Immature natural killer cell (primary cell): ENCODE data around the gene PALLD. TPM values are rescaled to one million over a fixed set of nuclear protein-coding genes. Genes with fewer than 3 reads are reported as not detected.

Source experiments
- DNase-seq, 3 donors: peaks; one replicate each; pipeline ENCODE4 v3.0.0; 2022; ENCODE audit warnings: mixed read lengths in 1 of 3
- H3K27ac Mint-ChIP-seq, 6 donors: one replicate each; pipeline ENCODE4 v1.8.0; 2020; ENCODE audit warnings: mixed read lengths in 6 of 6, mild to moderate bottlenecking in 5 of 6, inconsistent platforms in 4 of 6, moderate library complexity in 3 of 6
- H3K27me3 Mint-ChIP-seq, 3 donors: one replicate each; pipeline ENCODE4 v1.8.0; 2020 to 2021; ENCODE audit warnings: low read depth in 3 of 3, mild to moderate bottlenecking in 3 of 3, mixed read lengths in 3 of 3, moderate library complexity in 3 of 3, inconsistent platforms in 1 of 3
- H3K36me3 Mint-ChIP-seq, 3 donors: one replicate each; pipeline ENCODE4 v1.8.0; 2020; ENCODE audit warnings: mixed read lengths in 3 of 3, inconsistent platforms in 2 of 3, mild to moderate bottlenecking in 2 of 3
- H3K4me1 Mint-ChIP-seq, 2 donors: one replicate each; pipeline ENCODE4 v1.8.0; 2020; ENCODE audit warnings: inconsistent platforms in 2 of 2, mild to moderate bottlenecking in 2 of 2, mixed read lengths in 2 of 2, moderate library complexity in 1 of 2
- H3K4me3 Mint-ChIP-seq, 5 donors: one replicate each; pipeline ENCODE4 v1.8.0; 2020; ENCODE audit warnings: mild to moderate bottlenecking in 5 of 5, mixed read lengths in 5 of 5, inconsistent platforms in 3 of 5, moderate library complexity in 3 of 5
- H3K9me3 Mint-ChIP-seq, 6 donors: one replicate each; pipeline ENCODE4 v1.8.0; 2020; ENCODE audit warnings: mild to moderate bottlenecking in 6 of 6, mixed read lengths in 6 of 6, inconsistent platforms in 4 of 6, moderate library complexity in 3 of 6
- polyA plus RNA-seq, 3 donors: library from polyadenylated mRNA; unstranded; fragments of 300-500 nt; fragmentation: Illumina TruSeq; gene quantifications; one replicate each; pipeline ENCODE4 v1.2.3, GENCODE V29; 2021

Gene PALLD
- polyA plus RNA-seq, 3 donors from 2014 or later, result 7.4 to 20.8 (median 15.8) TPM

DNA sequence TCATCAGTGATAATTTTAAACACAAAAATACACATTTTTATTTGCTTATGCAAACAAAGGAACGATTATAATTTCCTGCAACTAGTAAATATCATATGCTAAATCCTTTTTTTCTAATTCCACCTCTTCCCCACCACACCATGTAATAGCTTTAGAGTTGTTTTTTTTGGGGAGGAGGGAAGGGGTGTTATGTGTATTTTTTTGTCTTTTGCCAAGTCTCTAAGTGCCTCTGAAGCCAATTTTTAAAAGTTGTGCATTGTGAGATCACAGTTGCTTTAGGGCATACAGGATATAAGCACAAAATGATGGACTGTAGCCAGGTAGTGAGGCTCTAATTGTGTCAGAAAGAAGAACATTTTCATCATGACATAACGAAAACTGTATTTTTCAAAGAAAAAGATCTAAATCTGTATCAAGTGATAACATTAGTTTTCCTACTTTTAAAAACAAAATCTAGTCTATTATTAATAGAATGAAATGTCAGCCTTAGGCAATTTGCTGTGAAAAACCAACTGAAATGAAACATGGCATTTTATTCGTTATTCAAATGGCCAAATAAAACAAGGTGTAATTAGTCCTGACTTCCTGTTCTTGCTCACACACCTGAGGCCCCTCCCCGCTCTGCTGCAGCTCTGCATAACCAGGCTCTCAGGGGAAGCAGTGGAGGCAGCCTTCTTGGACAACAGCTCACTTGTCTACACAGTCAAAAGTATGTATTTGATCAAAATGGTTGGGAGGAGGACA is 157.4 kb downstream of the PALLD start:
- H3K4me1 Mint-ChIP-seq, result no peaks in the 10 kb centered on the region
- no peaks in the 10 kb centered on the region for H3K36me3 Mint-ChIP-seq
- H3K4me3 Mint-ChIP-seq, result no peak overlapping the region
- peaks cover 0 to 2% (median 0%) of the 10 kb centered on the region in 6 donors for H3K9me3 Mint-ChIP-seq
- H3K27ac Mint-ChIP-seq, result no peak overlapping the region
- no peak for DNase-seq
- H3K27me3 Mint-ChIP-seq, result peaks cover 5 to 12% (median 5%) of the 10 kb centered on the region in 3 donors

DNA sequence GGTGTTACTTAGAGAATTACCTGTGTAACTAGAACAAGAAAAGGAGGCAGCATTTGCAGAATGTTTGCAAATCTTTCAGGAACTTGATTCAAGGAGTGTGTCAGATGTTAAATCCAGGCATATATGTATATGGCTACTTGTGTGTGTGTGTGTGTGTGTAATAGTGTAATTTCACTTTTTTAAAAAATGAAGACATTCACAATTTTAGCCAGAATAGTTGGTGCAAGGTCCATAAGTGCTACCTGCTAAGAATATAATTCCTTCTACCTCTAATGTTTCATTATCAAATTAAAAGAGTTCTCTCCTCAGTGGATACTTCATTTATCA is 158.0 kb downstream of the PALLD start:
- Mint-ChIP-seq H3K4me3 (no peak overlapping the region), H3K4me1 (no peaks in the 10 kb centered on the region), H3K27ac (no peak overlapping the region), H3K27me3 (peaks cover 5 to 13% (median 5%) of the 10 kb centered on the region in 3 donors), H3K9me3 (peaks cover 0 to 2% (median 0%) of the 10 kb centered on the region in 6 donors), H3K36me3 (no peaks in the 10 kb centered on the region)
- no peak for DNase-seq

DNA sequence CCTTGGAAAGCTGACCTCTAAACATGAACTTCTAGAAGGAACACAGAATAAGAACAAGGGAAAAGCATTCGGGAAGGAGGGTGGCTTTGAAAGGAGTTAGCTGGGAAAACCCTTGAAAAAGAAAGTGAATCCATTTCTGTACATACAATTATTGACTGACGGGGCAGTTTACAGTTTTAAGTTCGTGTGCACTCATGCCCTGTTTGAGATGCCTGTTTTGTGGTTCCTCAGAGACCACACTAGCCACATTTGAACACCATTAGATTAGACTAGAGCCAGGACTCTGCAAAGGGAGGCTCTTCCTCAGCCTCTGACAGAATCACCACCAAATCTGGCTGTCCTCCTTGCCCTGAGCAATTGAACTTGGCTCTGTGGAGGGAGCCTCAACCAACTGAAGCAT is 158.3 kb downstream of the PALLD start:
- Mint-ChIP-seq H3K4me1 (no peaks in the 10 kb centered on the region), H3K27ac (no peak overlapping the region), H3K9me3 (peaks cover 0 to 2% (median 0%) of the 10 kb centered on the region in 6 donors), H3K4me3 (no peak overlapping the region), H3K27me3 (peaks cover 5 to 13% (median 5%) of the 10 kb centered on the region in 3 donors), H3K36me3 (no peaks in the 10 kb centered on the region)
- no peak for DNase-seq

DNA sequence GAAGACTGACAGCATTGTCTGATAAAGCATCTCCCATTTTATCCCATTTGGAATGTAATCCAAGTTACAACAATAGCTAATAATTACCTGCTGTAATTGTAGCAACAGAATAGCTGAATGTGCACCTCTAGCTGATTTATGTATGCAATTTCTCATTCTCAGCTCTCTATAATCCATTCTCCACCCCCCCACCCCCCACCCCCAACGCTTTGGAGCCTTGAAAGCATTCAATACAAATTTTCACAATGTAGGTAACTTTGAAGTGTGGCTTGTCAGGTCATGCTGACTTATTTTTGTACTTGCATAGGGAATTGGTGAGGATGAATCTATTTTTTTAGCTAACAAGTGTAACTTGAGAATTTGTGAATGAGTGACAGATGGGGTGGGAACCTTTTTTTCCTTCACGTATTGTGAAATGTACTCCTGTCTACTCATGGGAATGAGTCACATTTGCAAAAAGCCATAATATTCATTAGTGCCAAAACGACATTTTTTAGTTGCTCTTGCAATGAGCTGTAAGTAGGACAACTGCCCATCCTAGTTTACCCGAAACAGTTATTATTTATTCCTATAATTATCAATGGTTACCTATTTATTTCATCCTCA is 159.3 kb downstream of the PALLD start:
- no peaks in the 10 kb centered on the region for H3K36me3 Mint-ChIP-seq

DNA sequence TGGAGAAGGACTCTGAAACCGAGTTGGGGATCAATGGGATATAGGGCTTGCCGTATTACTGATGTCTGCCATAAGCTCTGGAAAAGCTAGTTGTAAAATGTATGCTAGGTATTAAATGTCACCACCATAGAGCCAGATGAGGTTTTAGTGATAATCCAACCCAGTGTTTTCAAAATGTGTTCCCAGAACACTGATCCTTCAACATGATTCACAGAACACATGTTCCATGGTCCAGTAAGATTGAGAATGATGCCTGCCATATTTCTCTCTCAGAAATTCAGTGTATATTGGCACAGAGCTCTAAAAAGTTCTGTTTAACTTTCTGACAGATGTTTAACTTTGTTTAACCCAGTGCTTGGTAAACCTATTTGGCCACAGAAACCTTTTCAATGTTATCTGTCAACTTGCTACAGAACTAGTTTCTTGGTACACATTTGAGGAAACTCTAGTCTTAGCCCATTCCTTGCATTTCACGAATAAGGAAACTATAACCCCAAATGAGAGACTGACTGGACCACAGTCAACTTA is 160.2 kb downstream of the PALLD start:
- Mint-ChIP-seq H3K27me3 (peaks cover 3 to 13% (median 3%) of the 10 kb centered on the region in 3 donors), H3K4me3 (no peak overlapping the region)

More for the DNA sequence above, 159.3 kb downstream of the PALLD start:
- DNase-seq, result no peak
- Mint-ChIP-seq H3K4me3 (no peak overlapping the region), H3K9me3 (peaks cover 0 to 2% (median 0%) of the 10 kb centered on the region in 6 donors), H3K27ac (no peak overlapping the region), H3K4me1 (no peaks in the 10 kb centered on the region), H3K27me3 (peaks cover 5 to 13% (median 5%) of the 10 kb centered on the region in 3 donors)

DNA sequence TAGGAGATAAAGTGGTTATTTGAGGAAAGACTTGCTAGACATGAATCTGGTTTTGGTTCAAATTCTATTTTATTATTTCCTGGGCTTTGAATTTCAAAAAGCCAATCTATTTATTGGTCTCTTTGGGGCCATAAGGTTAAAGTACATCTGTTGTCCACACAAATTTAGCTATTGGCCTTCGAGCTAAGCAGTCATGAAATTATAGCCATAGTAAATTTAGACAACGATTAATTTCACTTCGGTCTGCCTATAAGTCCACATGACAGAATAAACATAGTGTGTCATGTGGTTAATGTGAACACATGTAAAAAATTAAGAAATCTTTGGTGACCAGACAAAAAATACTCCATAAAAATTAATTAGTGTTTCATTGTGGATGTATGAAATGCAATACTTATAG is 161.9 kb downstream of the PALLD start:
- Mint-ChIP-seq H3K4me3 (no peak overlapping the region), H3K27ac (no peak overlapping the region), H3K9me3 (no peaks in the 10 kb centered on the region), H3K27me3 (peaks cover 3 to 11% (median 8%) of the 10 kb centered on the region in 3 donors), H3K36me3 (no peaks in the 10 kb centered on the region), H3K4me1 (no peaks in the 10 kb centered on the region)
- no peak for DNase-seq

More for the DNA sequence above, 160.2 kb downstream of the PALLD start:
- DNase-seq, result no peak
- Mint-ChIP-seq H3K9me3 (no peaks in the 10 kb centered on the region), H3K36me3 (no peaks in the 10 kb centered on the region), H3K27ac (no peak overlapping the region), H3K4me1 (no peaks in the 10 kb centered on the region)

DNA sequence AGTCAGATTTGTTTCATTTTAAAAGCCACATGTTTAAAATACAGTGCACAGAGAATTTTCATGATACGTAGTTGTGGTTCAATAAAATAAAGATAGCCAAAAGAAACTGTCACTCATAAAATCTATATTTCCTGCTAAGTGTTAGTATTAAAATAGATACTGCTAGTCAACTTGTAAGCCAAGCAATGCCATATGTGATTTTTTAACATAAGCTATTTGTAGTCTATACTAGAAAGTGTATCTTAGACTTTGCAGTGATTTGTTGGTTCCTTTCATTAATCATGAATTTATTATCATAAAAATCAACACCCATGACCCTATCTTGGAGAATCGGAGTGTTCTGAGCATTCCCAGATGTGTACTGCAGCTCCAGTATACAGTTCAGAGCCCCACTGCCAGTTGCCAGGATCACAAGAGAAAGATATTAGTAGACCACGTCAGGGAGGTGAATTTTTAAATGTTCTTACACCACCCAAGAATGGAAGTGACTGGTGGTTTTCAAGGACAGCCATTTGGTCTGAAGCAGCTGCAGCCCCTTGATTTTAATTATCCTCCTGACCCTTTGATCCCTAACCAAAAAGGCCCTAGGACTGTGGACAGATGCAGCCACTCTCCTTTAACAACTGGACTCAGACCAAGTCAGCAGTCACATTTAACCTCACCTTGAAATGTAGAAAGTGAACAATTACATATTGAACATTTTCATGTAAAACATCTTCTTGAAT is 163.1 kb downstream of the PALLD start:
- peaks cover 3 to 11% (median 8%) of the 10 kb centered on the region in 3 donors for H3K27me3 Mint-ChIP-seq
- DNase-seq, result no peak
- no peak overlapping the region for H3K4me3 Mint-ChIP-seq
- no peaks in the 10 kb centered on the region for H3K36me3 Mint-ChIP-seq
- H3K27ac Mint-ChIP-seq, result no peak overlapping the region
- peaks cover 0 to 2% of the 10 kb centered on the region in 2 donors for H3K4me1 Mint-ChIP-seq
- no peaks in the 10 kb centered on the region for H3K9me3 Mint-ChIP-seq

DNA sequence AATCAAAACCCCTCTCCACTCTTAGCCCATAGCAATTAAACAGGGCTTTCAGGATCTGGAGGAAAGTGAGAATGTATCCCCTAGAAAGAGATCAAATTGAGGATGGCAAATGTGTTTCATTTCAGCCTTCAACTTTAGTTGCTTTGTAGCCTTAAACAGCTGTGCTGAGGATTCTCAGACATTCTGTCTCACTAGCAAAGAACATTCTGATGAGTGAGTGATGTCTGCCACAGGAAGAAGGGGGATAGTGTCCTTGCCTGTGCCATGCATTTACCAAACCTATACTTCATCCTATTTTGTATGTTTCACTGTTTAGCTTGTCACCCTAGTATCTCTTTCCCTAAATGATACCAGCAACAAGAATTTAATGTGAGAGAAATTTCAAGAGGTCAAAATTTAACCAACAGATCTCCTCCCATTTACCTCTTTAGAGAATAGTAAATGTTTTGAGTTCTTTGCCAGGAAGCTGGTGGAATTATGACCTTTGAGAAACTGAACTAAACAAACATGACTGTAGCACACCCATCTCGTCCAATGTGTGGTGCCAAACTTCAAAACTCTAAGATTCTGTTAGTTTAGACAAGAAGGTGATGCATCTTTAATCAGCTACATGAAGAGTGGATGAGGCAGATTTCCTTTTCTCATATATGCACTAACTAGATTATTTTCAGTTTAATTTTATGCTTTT is 165.6 kb downstream of the PALLD start:
- no peak overlapping the region for H3K4me3 Mint-ChIP-seq
- DNase-seq, result no peak
- H3K4me1 Mint-ChIP-seq, result peaks cover 0 to 2% of the 10 kb centered on the region in 2 donors
- peaks cover 5 to 8% (median 5%) of the 10 kb centered on the region in 3 donors for H3K27me3 Mint-ChIP-seq
- H3K9me3 Mint-ChIP-seq, result no peaks in the 10 kb centered on the region
- no peak overlapping the region for H3K27ac Mint-ChIP-seq
- H3K36me3 Mint-ChIP-seq, result no peaks in the 10 kb centered on the region

DNA sequence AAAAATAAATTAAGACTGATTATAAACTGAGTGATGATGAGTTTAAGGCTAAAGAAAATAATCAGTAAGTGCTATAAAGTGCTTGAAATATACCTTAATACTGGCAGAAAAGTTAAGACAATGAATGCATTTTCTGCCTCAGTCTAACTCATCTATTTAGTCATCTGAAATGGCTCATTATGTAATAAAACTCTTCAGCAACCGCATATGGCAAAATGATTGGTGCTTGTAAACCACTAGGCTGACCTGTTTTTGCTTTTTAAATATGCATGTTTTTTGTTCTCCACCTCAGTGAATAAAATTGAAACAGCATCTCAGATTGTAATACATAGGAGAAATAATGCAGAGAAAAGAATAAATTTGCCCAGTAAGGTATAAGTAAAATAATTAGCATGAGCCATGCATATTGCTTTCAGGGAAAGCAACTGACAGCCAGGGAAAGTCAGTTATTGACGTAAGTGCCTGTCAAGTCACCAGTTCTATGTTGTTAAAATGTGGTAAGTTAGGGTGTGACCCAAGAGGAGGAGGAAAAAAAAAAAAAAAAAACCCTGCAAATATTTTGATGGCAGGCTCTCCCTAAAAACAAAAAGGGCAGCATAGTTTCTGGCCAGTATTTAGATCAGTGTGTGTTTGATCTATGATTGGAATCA is 167.5 kb downstream of the PALLD start:
- H3K27me3 Mint-ChIP-seq, result peaks cover 0 to 6% (median 5%) of the 10 kb centered on the region in 3 donors
- DNase-seq, result no peak
- H3K9me3 Mint-ChIP-seq, result no peaks in the 10 kb centered on the region
- H3K27ac Mint-ChIP-seq, result no peak overlapping the region
- peaks cover 0 to 2% of the 10 kb centered on the region in 2 donors for H3K4me1 Mint-ChIP-seq
- no peak overlapping the region for H3K4me3 Mint-ChIP-seq
- H3K36me3 Mint-ChIP-seq, result no peaks in the 10 kb centered on the region

DNA sequence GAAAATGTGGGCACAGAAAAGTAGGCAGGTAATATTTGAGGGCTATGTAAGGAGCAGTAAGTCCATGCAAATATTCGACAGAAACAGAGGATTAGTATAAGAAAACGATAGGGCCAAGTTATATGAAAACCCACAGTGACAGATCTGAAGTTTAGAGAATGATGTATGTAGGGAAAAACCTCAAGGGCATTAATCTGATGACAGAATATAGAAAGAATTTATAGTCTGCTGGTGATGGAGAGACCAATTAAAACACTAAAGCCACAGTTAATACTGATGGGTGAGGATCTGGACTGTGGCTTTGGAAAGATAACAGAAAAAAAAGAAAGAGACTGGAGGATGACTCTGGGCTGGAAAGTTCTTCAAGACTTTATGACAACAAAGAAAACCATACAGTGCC is 169.7 kb downstream of the PALLD start:
- no peak for DNase-seq
- H3K4me1 Mint-ChIP-seq, result peaks cover 0 to 2% of the 10 kb centered on the region in 2 donors
- no peak overlapping the region for H3K27ac Mint-ChIP-seq
- no peak overlapping the region for H3K4me3 Mint-ChIP-seq
- peaks cover 0 to 8% (median 5%) of the 10 kb centered on the region in 3 donors for H3K27me3 Mint-ChIP-seq
- no peaks in the 10 kb centered on the region for H3K36me3 Mint-ChIP-seq
- H3K9me3 Mint-ChIP-seq, result no peaks in the 10 kb centered on the region

DNA sequence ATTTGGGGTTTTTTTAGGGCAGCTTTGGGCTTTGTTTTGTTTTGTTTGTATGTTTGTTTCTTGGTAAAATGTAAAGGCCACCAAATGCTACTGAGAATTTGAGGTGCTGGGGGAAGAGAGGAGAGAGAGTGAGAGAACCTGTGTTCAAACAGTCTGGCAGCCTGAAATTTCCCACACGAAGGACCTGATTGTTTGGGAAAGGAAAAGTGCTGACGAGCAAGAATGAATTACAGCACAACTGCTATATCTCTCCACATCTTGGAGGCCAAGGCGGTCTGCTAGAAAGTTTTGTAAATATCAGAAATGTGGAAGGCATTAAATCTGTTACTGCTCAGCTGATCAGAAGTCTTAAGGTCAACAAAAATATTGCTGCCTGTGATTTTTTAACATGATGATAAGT is 170.5 kb downstream of the PALLD start:
- H3K36me3 Mint-ChIP-seq, result no peaks in the 10 kb centered on the region
- no peaks in the 10 kb centered on the region for H3K9me3 Mint-ChIP-seq
- H3K4me1 Mint-ChIP-seq, result peaks cover 0 to 2% of the 10 kb centered on the region in 2 donors
- H3K4me3 Mint-ChIP-seq, result no peak overlapping the region
- no peak overlapping the region for H3K27ac Mint-ChIP-seq
- no peak for DNase-seq
- peaks cover 0 to 8% (median 5%) of the 10 kb centered on the region in 3 donors for H3K27me3 Mint-ChIP-seq

DNA sequence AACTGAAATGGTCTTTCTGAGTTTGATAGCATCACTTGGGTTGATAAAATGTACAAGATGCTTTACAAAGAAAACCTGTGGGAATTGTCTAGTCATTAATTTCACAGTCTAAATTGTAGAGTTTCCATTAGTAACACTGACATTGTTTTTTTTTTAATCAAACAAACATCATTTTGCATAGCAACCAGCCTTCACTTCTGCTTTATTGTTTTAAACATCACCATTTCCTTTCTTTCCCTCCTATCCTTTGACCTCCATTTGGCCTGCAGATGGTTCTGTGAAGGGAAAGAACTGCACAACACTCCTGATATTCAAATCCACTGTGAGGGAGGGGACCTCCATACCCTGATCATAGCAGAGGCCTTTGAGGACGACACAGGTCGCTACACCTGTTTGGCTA is 171.1 kb downstream of the PALLD start:
- Mint-ChIP-seq H3K4me1 (peaks cover 0 to 2% of the 10 kb centered on the region in 2 donors), H3K36me3 (no peaks in the 10 kb centered on the region), H3K27ac (no peak overlapping the region), H3K4me3 (no peak overlapping the region), H3K9me3 (no peaks in the 10 kb centered on the region), H3K27me3 (peaks cover 0 to 8% (median 2%) of the 10 kb centered on the region in 3 donors)
- no peak for DNase-seq

DNA sequence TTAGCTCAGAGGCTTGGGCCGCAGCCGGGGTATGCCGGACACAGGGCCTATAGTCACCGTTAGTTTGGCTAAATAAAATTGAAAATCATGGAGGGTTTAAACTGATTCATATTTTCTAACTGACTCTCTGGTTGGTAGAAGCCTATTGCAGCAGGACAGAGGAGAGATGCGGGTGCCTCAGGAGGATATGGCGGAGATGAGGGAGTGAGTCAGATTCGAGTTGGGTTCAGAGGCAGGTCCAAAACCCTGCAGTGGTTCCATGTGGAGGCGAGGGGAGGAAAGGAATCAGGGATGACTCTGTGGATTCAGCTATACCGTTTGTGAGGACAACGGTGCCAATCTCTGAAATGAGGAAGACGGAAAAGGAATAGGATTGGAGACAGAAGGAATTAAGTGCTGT is 176.6 kb downstream of the PALLD start:
- Mint-ChIP-seq H3K27me3 (peaks cover 0 to 5% (median 2%) of the 10 kb centered on the region in 3 donors), H3K4me1 (no peaks in the 10 kb centered on the region), H3K4me3 (no peak overlapping the region), H3K9me3 (no peaks in the 10 kb centered on the region), H3K27ac (no peak overlapping the region), H3K36me3 (no peaks in the 10 kb centered on the region)
- no peak for DNase-seq
